Measurements from ENCODE around the gene FXYD3. TPM values are rescaled to one million over a fixed set of nuclear protein-coding genes. Genes with fewer than 3 reads are reported as not detected.

Gene FXYD3
- polyA plus RNA-seq, 1 of the 3 experiments (the other 2 are of a cell fraction) = not detected

- peaks cover 4% of the 10 kb centered on the region for H3F3A ChIP-seq (replicated peaks; ENCODE audit: insufficient read depth)
- POLR2A ChIA-PET = no interaction called here
- no peaks in the 10 kb centered on the region for H4K20me1 ChIP-seq (ENCODE audit: insufficient read depth)
- no peak overlapping the region for H3K4me2 ChIP-seq
- no peak overlapping the region for H3K27ac ChIP-seq (ENCODE audit: low read depth in 2 of 2, low read length in 1 of 2)
- no peaks in the 10 kb centered on the region for H3K9me3 ChIP-seq
- H3K27me3 ChIP-seq (ENCODE audit: insufficient read depth) = no peaks in the 10 kb centered on the region
- CTCF ChIA-PET = no interaction called here
- no peaks in the 10 kb centered on the region for H3K79me2 ChIP-seq (ENCODE audit: insufficient read depth)
- no peak for DNase-seq
- TF ChIP-seq RFX5 (IDR thresholded peaks at IDR 0.05; ENCODE audit: low read length) = no peak
- no peak for TF ChIP-seq REST (IDR thresholded peaks at IDR 0.05; ENCODE audit: low read depth, low read length)
- no peak for TF ChIP-seq NRF1 (IDR thresholded peaks at IDR 0.05; ENCODE audit: low read depth, low read length)
- TF ChIP-seq, protein P1, sequence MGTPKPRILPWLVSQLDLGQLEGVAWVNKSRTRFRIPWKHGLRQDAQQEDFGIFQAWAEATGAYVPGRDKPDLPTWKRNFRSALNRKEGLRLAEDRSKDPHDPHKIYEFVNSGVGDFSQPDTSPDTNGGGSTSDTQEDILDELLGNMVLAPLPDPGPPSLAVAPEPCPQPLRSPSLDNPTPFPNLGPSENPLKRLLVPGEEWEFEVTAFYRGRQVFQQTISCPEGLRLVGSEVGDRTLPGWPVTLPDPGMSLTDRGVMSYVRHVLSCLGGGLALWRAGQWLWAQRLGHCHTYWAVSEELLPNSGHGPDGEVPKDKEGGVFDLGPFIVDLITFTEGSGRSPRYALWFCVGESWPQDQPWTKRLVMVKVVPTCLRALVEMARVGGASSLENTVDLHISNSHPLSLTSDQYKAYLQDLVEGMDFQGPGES (IDR thresholded peaks at IDR 0.05; ENCODE audit: low read depth, low read length) = no peak
- TF ChIP-seq EP300 (IDR thresholded peaks at IDR 0.05; ENCODE audit: borderline replicate concordance in 1 of 2, low read depth in 1 of 2, low read length in 1 of 2) = no peak
- no peak for TF ChIP-seq YY1 (IDR thresholded peaks at IDR 0.05; ENCODE audit: low read depth)
- TF ChIP-seq POLR2AphosphoS5 (IDR thresholded peaks at IDR 0.05; ENCODE audit: low read depth, low read length) = no peak
- no peak for TF ChIP-seq MEF2A (IDR thresholded peaks at IDR 0.05; ENCODE audit: borderline replicate concordance, low read depth)
- H2AFZ ChIP-seq (ENCODE audit: low read depth) = no peak overlapping the region
- no peak overlapping the region for H3K4me3 ChIP-seq (ENCODE audit: low read depth in 2 of 2, low read length in 1 of 2)
- H3K4me1 ChIP-seq (ENCODE audit: control insufficient read depth in 1 of 2, insufficient read depth in 2 of 2, low read depth in 1 of 2, low read length in 1 of 2) = no peaks in the 10 kb centered on the region; a peak in 1 of 4 replicates
- H3K36me3 ChIP-seq (replicated peaks in 1 of 2; ENCODE audit: control insufficient read depth in 1 of 2, insufficient read depth in 2 of 2, low read length in 1 of 2) = no peaks in the 10 kb centered on the region
- no peak overlapping the region for H3K9ac ChIP-seq
- no peaks in the 10 kb centered on the region for H3K9me2 ChIP-seq
- WGBS (ENCODE audit: low lambda C conversion rate) = 66% methylated on average over 22 of the region's 22 CpGs
These were observed 6.1 kb upstream of the FXYD3 start for GRCh38 chr19:35109395-35110112.

- Histone ChIP-seq H4K20me1 (ENCODE audit: insufficient read depth) (no peaks in the 10 kb centered on the region), H3K27me3 (ENCODE audit: insufficient read depth) (no peaks in the 10 kb centered on the region), H3K4me1 (ENCODE audit: control insufficient read depth in 1 of 2, insufficient read depth in 2 of 2, low read depth in 1 of 2, low read length in 1 of 2) (peaks cover 0 to 8% of the 10 kb centered on the region in 2 experiments; a peak in 1 of 4 replicates), H3K4me3 (ENCODE audit: low read depth in 2 of 2, low read length in 1 of 2) (no peak overlapping the region), H3F3A (replicated peaks; ENCODE audit: insufficient read depth) (peaks cover 4% of the 10 kb centered on the region), H3K36me3 (replicated peaks in 1 of 2; ENCODE audit: control insufficient read depth in 1 of 2, insufficient read depth in 2 of 2, low read length in 1 of 2) (no peaks in the 10 kb centered on the region), H3K79me2 (ENCODE audit: insufficient read depth) (no peaks in the 10 kb centered on the region), H3K9ac (no peak overlapping the region), H3K9me3 (no peaks in the 10 kb centered on the region), H3K27ac (ENCODE audit: low read depth in 2 of 2, low read length in 1 of 2) (no peak overlapping the region), H2AFZ (ENCODE audit: low read depth) (no peak overlapping the region), H3K4me2 (no peak overlapping the region), H3K9me2 (no peaks in the 10 kb centered on the region)
- no peak for DNase-seq
- WGBS (ENCODE audit: low lambda C conversion rate) = 77% methylated on average over 9 of the region's 9 CpGs
- TF ChIP-seq RFX5 (IDR thresholded peaks at IDR 0.05; ENCODE audit: low read length) (no peak), TCF12 (IDR thresholded peaks at IDR 0.05) (no peak), FOSL2 (IDR thresholded peaks at IDR 0.05; ENCODE audit: borderline replicate concordance, low read depth) (no peak), CHD2 (IDR thresholded peaks at IDR 0.05; ENCODE audit: low read length, partially characterized antibody) (no peak)
- POLR2A ChIA-PET = no interaction called here
- CTCF ChIA-PET = interaction anchor here (0.8 to 1.9 kb wide), 9 partner anchors 13 to 67 kb away, joined by 3 to 10 read pairs (median 4); partner anchors contain the start of gene LGI4
These were observed 4.6 kb upstream of the FXYD3 start for GRCh38 chr19:35110974-35111373.

All from SK-N-SH (cell line).